A549 (cell line): ENCODE measurements around the gene FLNB. TPM values are rescaled to one million over a fixed set of nuclear protein-coding genes. Genes with fewer than 3 reads are reported as not detected.

Experiments used
- ATAC-seq, 2 experiments: fragments of 200-7000 bp in 1 of 2; fragments of >200 bp in 1 of 2; cut with Nextera tagmentation in 1 of 2; cut with Tn5 transposase in 1 of 2; 3 replicates each; pipeline versions ENCODE4 v1.8.0 to v1.9.1; 2018 to 2020; ENCODE audit warnings: mild to moderate bottlenecking in 1 of 2, moderate library complexity in 1 of 2
- CTCF ChIA-PET: fragments of 300-600 bp; sonication (Branson Sonifier 250); formaldehyde crosslinking; extraction: SDS; loops from one replicate; lab custom pipeline; 2021; ENCODE audit warnings: antibody characterized with exemption, inconsistent platforms; lab: Yijun Ruan, JAX
- POLR2A ChIA-PET: fragments of 350-600 bp; formaldehyde crosslinking; extraction: SDS; loops from one replicate; lab custom pipeline; 2021; ENCODE audit warnings: antibody characterized with exemption, inconsistent platforms; lab: Yijun Ruan, JAX
- DNase-seq, 2 experiments: peaks; one replicate each; pipeline versions ENCODE4 v3.0.0 to v3.0.0-alpha.2; 2011 to 2016; ENCODE audit warnings: low read depth in 1 of 2, low spot score in 1 of 2
- FAIRE-seq: peaks from 2 replicates; lab custom pipeline; 2011; peaks lifted over from hg19 to GRCh38; lab: Jason Lieb, UNC
- H3K27ac ChIP-seq, 2 experiments: fragments of >200 bp; sonication (Bioruptor Twin); formaldehyde crosslinking; 3 replicates each; pipeline ENCODE4 v1.5.1; 2016 to 2017
- H3K4me1 ChIP-seq: fragments of >200 bp; sonication (Bioruptor Twin); formaldehyde crosslinking; 3 replicates; pipeline ENCODE4 v1.6.1; 2016
- H3K4me2 ChIP-seq: fragments of >200 bp; sonication (Bioruptor Twin); formaldehyde crosslinking; 3 replicates; pipeline ENCODE4 v1.6.1; 2016
- H3K4me3 ChIP-seq: fragments of >200 bp; sonication (Bioruptor Twin); formaldehyde crosslinking; 3 replicates; pipeline ENCODE4 v1.5.1; 2016
- H3K9me3 ChIP-seq: fragments of >200 bp; sonication (Bioruptor Twin); formaldehyde crosslinking; 3 replicates; pipeline ENCODE4 v1.6.1; 2016
- ATOH8 ChIP-seq: fragments of 250-450 bp; sonication (Bioruptor Pico); IDR thresholded peaks from 2 replicates; pipeline ENCODE4 v1.5.0; 2020; ENCODE audit warnings: low read depth, mild to moderate bottlenecking, moderate library complexity
- BCL3 ChIP-seq: fragments of >200 bp; sonication (Bioruptor Twin); formaldehyde crosslinking; IDR thresholded peaks from 3 replicates; pipeline ENCODE4 v1.6.1; 2016
- BHLHE40 ChIP-seq: IDR thresholded peaks from 2 replicates; pipeline ENCODE4 v1.6.1; 2012; ENCODE audit warnings: low read depth, low read length, inconsistent platforms
- CBX8 ChIP-seq: fragments of 200-600 bp; sonication (generic); IDR thresholded peaks from 2 replicates; pipeline ENCODE4 v1.6.1; 2016
- CEBPB ChIP-seq, 2 experiments: fragments of >200 bp in 1 of 2; sonication (Bioruptor Twin) in 1 of 2; formaldehyde crosslinking in 1 of 2; IDR thresholded peaks; 2 replicates each; pipeline ENCODE4 v1.6.1; 2012 to 2016
- CHD2 ChIP-seq: fragments of 150-350 bp; IDR thresholded peaks from 2 replicates; pipeline ENCODE4 v1.6.1; 2014; ENCODE audit warnings: low read length; ENCODE audit not compliant: partially characterized antibody
- CHD4 ChIP-seq: fragments of 200-600 bp; sonication (generic); IDR thresholded peaks from 2 replicates; pipeline ENCODE4 v1.6.1; 2016; ENCODE audit warnings: antibody characterized with exemption, mild to moderate bottlenecking, borderline replicate concordance
- EHMT2 ChIP-seq: fragments of 200-600 bp; sonication (generic); IDR thresholded peaks from 2 replicates; pipeline ENCODE4 v1.6.1; 2016; ENCODE audit warnings: antibody characterized with exemption, low read depth, mild to moderate bottlenecking, moderate library complexity
- ESRRA ChIP-seq: fragments of 150-350 bp; IDR thresholded peaks from 2 replicates; pipeline ENCODE4 v1.6.1; 2014; ENCODE audit warnings: mild to moderate bottlenecking, low read length, borderline replicate concordance
- FOSB ChIP-seq: fragments of 250-450 bp; sonication (Bioruptor Pico); IDR thresholded peaks from 2 replicates; pipeline ENCODE4 v1.5.0; 2020; ENCODE audit warnings: mild to moderate bottlenecking, moderate library complexity
- FOSL2 ChIP-seq, 2 experiments: fragments of 450-650 bp in 1 of 2; fragments of >200 bp in 1 of 2; sonication (Bioruptor Twin) in 1 of 2; formaldehyde crosslinking; IDR thresholded peaks; 2 replicates each; pipeline versions ENCODE4 v1.5.0 to v1.6.1; 2016 to 2020; ENCODE audit warnings: mild to moderate bottlenecking in 1 of 2, moderate library complexity in 1 of 2
- GATA3 ChIP-seq: IDR thresholded peaks from 2 replicates; pipeline ENCODE4 v1.6.1; 2012; ENCODE audit warnings: borderline replicate concordance
- HEYL ChIP-seq: fragments of 250-450 bp; sonication (Bioruptor Pico); IDR thresholded peaks from 2 replicates; pipeline ENCODE4 v1.8.0; 2021; ENCODE audit warnings: mild to moderate bottlenecking, moderate library complexity
- HOXB13 ChIP-seq: fragments of 250-450 bp; sonication (Bioruptor Pico); IDR thresholded peaks from 2 replicates; pipeline ENCODE4 v1.5.0; 2020; ENCODE audit warnings: low read depth, mild to moderate bottlenecking, moderate library complexity
- JUN ChIP-seq, 2 experiments: fragments of >200 bp; sonication (Bioruptor Twin); formaldehyde crosslinking; IDR thresholded peaks; 2 replicates in 1 of 2; 3 replicates in 1 of 2; pipeline ENCODE4 v1.6.1; 2016 to 2017
- JUNB ChIP-seq: fragments of >200 bp; sonication (Bioruptor Twin); formaldehyde crosslinking; IDR thresholded peaks from 2 replicates; pipeline ENCODE4 v1.6.1; 2016
- KDM1A ChIP-seq: fragments of 200-600 bp; sonication (generic); IDR thresholded peaks from 2 replicates; pipeline ENCODE4 v1.6.1; 2016; ENCODE audit warnings: low read depth, mild to moderate bottlenecking
- MAFK ChIP-seq: fragments of 450-650 bp; IDR thresholded peaks from 2 replicates; pipeline ENCODE4 v1.6.1; 2014; ENCODE audit not compliant: partially characterized antibody
- MAZ ChIP-seq: fragments of 150-350 bp; IDR thresholded peaks from 2 replicates; pipeline ENCODE4 v1.6.1; 2014; ENCODE audit warnings: antibody characterized with exemption, low read depth, low read length, borderline replicate concordance
- MYC ChIP-seq: IDR thresholded peaks from 2 replicates; pipeline ENCODE4 v1.6.1; 2012; ENCODE audit warnings: mild to moderate bottlenecking, inconsistent platforms, low read length, improper control_type of control experiment, borderline replicate concordance
- NPAS2 ChIP-seq: fragments of 250-450 bp; sonication (Bioruptor Pico); IDR thresholded peaks from 2 replicates; pipeline ENCODE4 v1.8.0; 2022; ENCODE audit warnings: mild to moderate bottlenecking, moderate library complexity, borderline replicate concordance
- NR3C1 ChIP-seq: fragments of >200 bp; sonication (Bioruptor Twin); formaldehyde crosslinking; IDR thresholded peaks from 3 replicates; pipeline ENCODE4 v1.6.1; 2017
- PBX3 ChIP-seq: IDR thresholded peaks from 2 replicates; pipeline ENCODE4 v1.6.1; 2012
- POLR2A ChIP-seq: IDR thresholded peaks from 2 replicates; pipeline ENCODE4 v1.6.1; 2012; ENCODE audit warnings: mild to moderate bottlenecking, low read length
- RAD21 ChIP-seq, 2 experiments: fragments of >200 bp in 1 of 2; sonication (Bioruptor Twin) in 1 of 2; formaldehyde crosslinking in 1 of 2; IDR thresholded peaks in 1 of 2; conservative IDR thresholded peaks in 1 of 2; 2 replicates in 1 of 2; 3 replicates in 1 of 2; pipeline ENCODE4 v1.6.1; 2012 to 2018; ENCODE audit warnings: inconsistent platforms in 1 of 2
- RNF2 ChIP-seq: fragments of 200-600 bp; sonication (generic); IDR thresholded peaks from 2 replicates; pipeline ENCODE4 v1.6.1; 2016; ENCODE audit warnings: low read depth, mild to moderate bottlenecking, antibody characterized with exemption, moderate library complexity, borderline replicate concordance
- SMC3 ChIP-seq: fragments of >200 bp; sonication (Bioruptor Twin); formaldehyde crosslinking; IDR thresholded peaks from 3 replicates; pipeline ENCODE4 v1.6.1; 2018; ENCODE audit warnings: inconsistent platforms
- SREBF2 ChIP-seq: fragments of 450-650 bp; IDR thresholded peaks from 2 replicates; pipeline ENCODE4 v1.6.1; 2014; ENCODE audit warnings: mild to moderate bottlenecking, moderate library complexity
- TFCP2L1 ChIP-seq: fragments of 250-450 bp; sonication (Bioruptor Pico); IDR thresholded peaks from 2 replicates; pipeline ENCODE4 v1.5.0; 2021; ENCODE audit warnings: mild to moderate bottlenecking
- ZNF302 ChIP-seq: fragments of 250-450 bp; sonication (Bioruptor Pico); IDR thresholded peaks from 2 replicates; pipeline ENCODE4 v1.9.0; 2021; ENCODE audit warnings: inconsistent platforms, mild to moderate bottlenecking, moderate library complexity
- ZSCAN20 ChIP-seq: fragments of 250-450 bp; sonication (Bioruptor Pico); IDR thresholded peaks from 2 replicates; pipeline ENCODE4 v1.8.0; 2022; ENCODE audit warnings: mild to moderate bottlenecking, moderate library complexity
- WGBS: methylation state at CpG from one replicate; pipeline ENCODE4 v1.1.6; 2017; ENCODE audit errors: missing lambda C conversion rate; 5-methylcytosine and 5-hydroxymethylcytosine counted together
- polyA plus RNA-seq, 4 experiments: library from polyadenylated mRNA; depleted of rRNA in 3 of 4; stranded (reverse); fragments of >200 nt; fragmentation: RNase III in 1 of 4; extraction: RNeasy Plus Mini Kit Qiagen cat#74134 plus additional on column Dnase treatment in 1 of 4; gene quantifications; 2 replicates in 3 of 4; 3 replicates in 1 of 4; pipeline ENCODE4 v1.2.3, GENCODE V29; 2011 to 2017
- TF ChIP-seq, protein P1 (sequence below): fragments of 450-650 bp; IDR thresholded peaks from 2 replicates; pipeline ENCODE4 v1.6.1; 2014; ENCODE audit warnings: antibody characterized with exemption
- TF ChIP-seq, protein P2 (sequence below): IDR thresholded peaks from 2 replicates; pipeline ENCODE4 v1.6.1; 2012

FLNB gene
- polyA plus RNA-seq, 2 of the 4 experiments (the other 2 are of a cell fraction): 235 to 439 TPM

GRCh38 chr3:57974796-57975388 is 33.3 kb upstream of the FLNB start (continued):
- TF ChIP-seq, protein P1, sequence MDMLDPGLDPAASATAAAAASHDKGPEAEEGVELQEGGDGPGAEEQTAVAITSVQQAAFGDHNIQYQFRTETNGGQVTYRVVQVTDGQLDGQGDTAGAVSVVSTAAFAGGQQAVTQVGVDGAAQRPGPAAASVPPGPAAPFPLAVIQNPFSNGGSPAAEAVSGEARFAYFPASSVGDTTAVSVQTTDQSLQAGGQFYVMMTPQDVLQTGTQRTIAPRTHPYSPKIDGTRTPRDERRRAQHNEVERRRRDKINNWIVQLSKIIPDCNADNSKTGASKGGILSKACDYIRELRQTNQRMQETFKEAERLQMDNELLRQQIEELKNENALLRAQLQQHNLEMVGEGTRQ: peak; percentile 58; the same call in 1 of the 2 replicates
- TF ChIP-seq RAD21 (conservative IDR thresholded peaks at IDR 0.05 in 1 of 2, IDR thresholded peaks at IDR 0.05 in 1 of 2) (peak; percentile 29 to 47; a peak in 2 of 5 replicates), MYC (no peak), CHD4 (no peak), JUN (IDR thresholded peaks at IDR 0.05) (peak; percentile 89 to 90), SREBF2 (no peak), NR3C1 (no peak), NPAS2 (CRISPR knock-in tag) (no peak), ATOH8 (CRISPR knock-in tag) (peak; percentile 80), MAFK (peak; percentile 98), EHMT2 (no peak), POLR2A (no peak), CEBPB (IDR thresholded peaks at IDR 0.05) (peak; percentile 32 to 88; a peak in 3 of 4 replicates), HOXB13 (peak; percentile 87), BCL3 (no peak; the same call in 2 of the 3 replicates), FOSL2 (IDR thresholded peaks at IDR 0.05) (peak; percentile 80), FOSL2 (CRISPR knock-in tag; IDR thresholded peaks at IDR 0.05) (peak; percentile 96), ZNF302 (CRISPR knock-in tag) (no peak), BHLHE40 (no peak), MAZ (no peak), CBX8 (no peak), HEYL (CRISPR knock-in tag) (0 out of 2 replicates have a peak, but pooled peaks have one; percentile 24), CHD2 (no peak), SMC3 (no peak; the same call in 2 of the 3 replicates), ESRRA (no peak; the same call in 1 of the 2 replicates), TFCP2L1 (CRISPR knock-in tag) (peak; percentile 59; the same call in 1 of the 2 replicates), FOSB (0 out of 2 replicates have a peak, but pooled peaks have one; percentile 54), RNF2 (no peak), ZSCAN20 (CRISPR knock-in tag) (peak; percentile 52)

- H3K27ac ChIP-seq: peak overlapping the region; percentile 92 to 98
- peak overlapping the region; percentile 82 for H3K4me2 ChIP-seq
- WGBS: 0% methylated on average over 3 of the region's 4 CpGs
- ATAC-seq: peak; percentile 74 to 80
- no peaks in the 10 kb centered on the region for H3K9me3 ChIP-seq
- FAIRE-seq: no peak
- TF ChIP-seq, protein P2, sequence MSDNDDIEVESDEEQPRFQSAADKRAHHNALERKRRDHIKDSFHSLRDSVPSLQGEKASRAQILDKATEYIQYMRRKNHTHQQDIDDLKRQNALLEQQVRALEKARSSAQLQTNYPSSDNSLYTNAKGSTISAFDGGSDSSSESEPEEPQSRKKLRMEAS: peak; percentile 79
- peak; percentile 69; the same call in 1 of the 2 replicates for TF ChIP-seq GATA3
- TF ChIP-seq CBX8: no peak
- no peak for TF ChIP-seq ESRRA
- no peak for TF ChIP-seq KDM1A
- 0 out of 5 replicates have a peak, but pooled peaks of 1 of the 2 experiments have one; percentile 4 for TF ChIP-seq RAD21 (conservative IDR thresholded peaks at IDR 0.05 in 1 of 2, IDR thresholded peaks at IDR 0.05 in 1 of 2)
- TF ChIP-seq JUNB: 0 out of 2 replicates have a peak, but pooled peaks have one; percentile 30
- no peak for TF ChIP-seq PBX3
- 0 out of 4 replicates have a peak, but pooled peaks of 1 of the 2 experiments have one; percentile 49 for TF ChIP-seq CEBPB (IDR thresholded peaks at IDR 0.05)
- TF ChIP-seq MAFK: peak; percentile 73
- TF ChIP-seq BCL3: 0 out of 3 replicates have a peak, but pooled peaks have one; percentile 15
- 0 out of 2 replicates have a peak, but pooled peaks have one; percentile 37 for TF ChIP-seq FOSL2 (IDR thresholded peaks at IDR 0.05)
- TF ChIP-seq FOSL2 (CRISPR knock-in tag; IDR thresholded peaks at IDR 0.05): peak; percentile 71
- TF ChIP-seq JUN (IDR thresholded peaks at IDR 0.05): 0 out of 5 replicates have a peak, but pooled peaks of 1 of the 2 experiments have one; percentile 20
- TF ChIP-seq MYC: no peak; the same call in 1 of the 2 replicates
- TF ChIP-seq, all 56 proteins: peak for 9
- POLR2A ChIA-PET: interaction anchor here (0.6 to 0.9 kb wide), 2 partner anchors 8 to 68 kb away, joined by 4 read pairs; no protein-coding TSS in a partner anchor
- Histone ChIP-seq H3K4me3 (no peak overlapping the region), H3K4me1 (peaks cover 79% of the 10 kb centered on the region)
- peak in 1 of 2 experiments; percentile 92 for DNase-seq
- CTCF ChIA-PET: interaction anchor here (1.0 to 1.2 kb wide), 2 partner anchors 15 to 16 kb away, joined by 3 read pairs; no protein-coding TSS in a partner anchor
These were observed 30.4 kb upstream of the FLNB start for GRCh38 chr3:57977818-57978235.
